ENCODE measurements around the gene TTN.

Gene TTN

GRCh38 chr2:178627401-178627800, 179.8 kb downstream of the TTN start:
- TF ChIP-seq, protein P1, sequence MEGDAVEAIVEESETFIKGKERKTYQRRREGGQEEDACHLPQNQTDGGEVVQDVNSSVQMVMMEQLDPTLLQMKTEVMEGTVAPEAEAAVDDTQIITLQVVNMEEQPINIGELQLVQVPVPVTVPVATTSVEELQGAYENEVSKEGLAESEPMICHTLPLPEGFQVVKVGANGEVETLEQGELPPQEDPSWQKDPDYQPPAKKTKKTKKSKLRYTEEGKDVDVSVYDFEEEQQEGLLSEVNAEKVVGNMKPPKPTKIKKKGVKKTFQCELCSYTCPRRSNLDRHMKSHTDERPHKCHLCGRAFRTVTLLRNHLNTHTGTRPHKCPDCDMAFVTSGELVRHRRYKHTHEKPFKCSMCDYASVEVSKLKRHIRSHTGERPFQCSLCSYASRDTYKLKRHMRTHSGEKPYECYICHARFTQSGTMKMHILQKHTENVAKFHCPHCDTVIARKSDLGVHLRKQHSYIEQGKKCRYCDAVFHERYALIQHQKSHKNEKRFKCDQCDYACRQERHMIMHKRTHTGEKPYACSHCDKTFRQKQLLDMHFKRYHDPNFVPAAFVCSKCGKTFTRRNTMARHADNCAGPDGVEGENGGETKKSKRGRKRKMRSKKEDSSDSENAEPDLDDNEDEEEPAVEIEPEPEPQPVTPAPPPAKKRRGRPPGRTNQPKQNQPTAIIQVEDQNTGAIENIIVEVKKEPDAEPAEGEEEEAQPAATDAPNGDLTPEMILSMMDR (IDR thresholded peaks at IDR 0.05; ENCODE audit: extremely low read depth, missing control alignments): no peak
- no peak for DNase-seq (ENCODE audit: low spot score)

GRCh38 chr2:178615969-178616368, 191.3 kb downstream of the TTN start:
- TF ChIP-seq, protein P1 (IDR thresholded peaks at IDR 0.05; ENCODE audit: extremely low read depth, missing control alignments): no peak
- DNase-seq (ENCODE audit: low spot score): no peak

DNA sequence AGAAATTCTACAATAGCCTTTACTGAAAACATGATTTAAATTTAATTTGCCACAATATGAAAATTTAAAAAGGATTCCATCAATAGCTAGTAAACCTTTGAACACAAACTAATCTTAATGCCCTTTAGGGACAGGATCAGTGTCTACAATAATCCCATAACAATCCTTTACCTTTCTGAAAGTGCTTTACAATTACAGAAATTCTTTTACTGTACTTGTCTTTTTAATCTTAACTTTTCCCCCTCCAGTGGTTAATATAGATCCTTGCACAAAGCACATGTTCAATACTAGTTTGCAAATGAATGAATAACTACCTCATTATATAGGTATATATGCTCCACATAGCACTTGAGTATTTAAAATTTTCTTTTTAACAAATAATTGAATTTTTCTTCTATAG, 204.3 kb downstream of the TTN start:
- no peak for DNase-seq (ENCODE audit: low spot score)
- TF ChIP-seq, protein P1 (IDR thresholded peaks at IDR 0.05; ENCODE audit: extremely low read depth, missing control alignments): no peak

DNA sequence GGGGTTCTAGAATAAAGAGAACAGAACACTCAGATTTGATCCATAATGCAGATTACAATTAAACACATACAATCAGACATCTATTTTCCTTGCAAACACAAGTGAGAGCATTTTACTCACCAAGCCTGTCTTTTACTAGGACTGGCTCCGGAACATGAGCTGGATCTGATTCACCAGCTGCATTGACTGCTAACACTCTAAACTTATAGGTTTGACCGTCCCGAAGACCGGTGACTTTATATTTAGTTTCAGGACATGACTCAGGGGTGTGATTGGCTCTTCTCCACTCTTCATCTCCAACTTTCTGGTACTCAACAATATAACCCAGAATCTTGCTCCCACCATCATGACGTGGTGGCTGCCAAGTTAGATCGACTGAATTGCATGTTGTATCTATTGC, 214.6 kb downstream of the TTN start:
- TF ChIP-seq, protein P1 (IDR thresholded peaks at IDR 0.05; ENCODE audit: extremely low read depth, missing control alignments): no peak
- DNase-seq (ENCODE audit: low spot score): no peak

DNA sequence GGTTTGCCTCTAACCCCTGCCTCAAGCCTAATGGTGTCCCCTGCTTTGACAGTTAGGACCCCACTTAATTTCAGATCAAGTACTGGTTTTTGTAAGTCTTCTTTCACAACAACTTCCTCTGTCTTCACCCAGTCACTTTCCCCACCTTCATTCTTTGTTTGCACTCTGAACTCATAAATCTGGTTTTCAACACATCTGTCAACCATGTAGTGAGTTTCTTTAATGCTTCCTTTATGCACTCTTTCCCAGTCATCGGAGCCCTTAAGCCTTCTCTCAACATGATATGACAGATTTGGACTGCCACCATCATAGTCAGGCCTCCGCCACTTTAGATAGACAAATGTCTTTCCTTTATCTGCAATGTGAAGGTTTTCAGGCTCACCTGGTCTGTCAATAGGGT, 217.9 kb downstream of the TTN start:
- TF ChIP-seq, protein P1 (IDR thresholded peaks at IDR 0.05; ENCODE audit: extremely low read depth, missing control alignments): no peak
- no peak for DNase-seq (ENCODE audit: low spot score)

GRCh38 chr2:178584666-178585065, 222.6 kb downstream of the TTN start:
- DNase-seq (ENCODE audit: low spot score): no peak

GRCh38 chr2:178579006-178579405, 228.2 kb downstream of the TTN start:
- DNase-seq (ENCODE audit: low spot score): no peak

More at GRCh38 chr2:178584666-178585065, 222.6 kb downstream of the TTN start:
- TF ChIP-seq, protein P1 (IDR thresholded peaks at IDR 0.05; ENCODE audit: extremely low read depth, missing control alignments): no peak

More at GRCh38 chr2:178579006-178579405, 228.2 kb downstream of the TTN start:
- TF ChIP-seq, protein P1 (IDR thresholded peaks at IDR 0.05; ENCODE audit: extremely low read depth, missing control alignments): no peak
